Transverse colon (tissue), 4 donors: ENCODE results near the gene WWOX. TPM values are rescaled to one million over a fixed set of nuclear protein-coding genes. Genes with fewer than 3 reads are reported as not detected.

Source experiments
- DNase-seq: peaks from one replicate; pipeline ENCODE4 v3.0.0-alpha.2; 2019
- H3K27ac ChIP-seq, 4 donors: fragments of 200-600 bp; sonication (generic); 2 replicates each; pipeline ENCODE4 v1.5.1; 2016 to 2018; ENCODE audit warnings: inconsistent platforms in 4 of 4
- H3K27me3 ChIP-seq: fragments of 200-600 bp; sonication (generic); 2 replicates; pipeline ENCODE4 v1.5.1; 2017; ENCODE audit warnings: inconsistent platforms
- H3K36me3 ChIP-seq, 4 donors: fragments of 200-600 bp; sonication (generic); 2 replicates each; pipeline ENCODE4 v1.5.1; 2017 to 2019; ENCODE audit warnings: inconsistent platforms in 4 of 4
- H3K4me1 ChIP-seq, 4 donors: fragments of 200-600 bp; sonication (generic); 2 replicates each; pipeline ENCODE4 v1.5.1; 2017 to 2020; ENCODE audit warnings: inconsistent platforms in 4 of 4
- H3K4me3 ChIP-seq, 4 donors: fragments of 200-600 bp; sonication (generic); 1 replicate in 1 of 4; 2 replicates in 3 of 4; pipeline versions ENCODE4 v1.5.1 to v1.6.1; 2017 to 2019; ENCODE audit warnings: inconsistent platforms in 4 of 4
- H3K9me3 ChIP-seq, 2 donors: fragments of 200-600 bp; sonication (generic); 2 replicates each; pipeline ENCODE4 v1.5.1; 2017 to 2019; ENCODE audit warnings: inconsistent platforms in 2 of 2
- EP300 ChIP-seq: sonication (generic); formaldehyde crosslinking; IDR thresholded peaks from one replicate; pipeline ENCODE4 v1.6.1; 2017; ENCODE audit warnings: antibody characterized with exemption, low read depth
- POLR2A ChIP-seq: fragments of 450-650 bp; IDR thresholded peaks from one replicate; pipeline ENCODE4 v1.6.1; 2016; ENCODE audit warnings: antibody characterized with exemption, mild to moderate bottlenecking, moderate library complexity
- POLR2AphosphoS5 ChIP-seq, 3 donors: sonication (generic); formaldehyde crosslinking; IDR thresholded peaks; one replicate each; pipeline ENCODE4 v1.6.1; 2016; ENCODE audit warnings: antibody characterized with exemption in 3 of 3
- WGBS, 2 donors: methylation state at CpG; one replicate each; pipeline ENCODE4 v1.1.5; 2018; ENCODE audit warnings: low coverage in 1 of 2; 5-methylcytosine and 5-hydroxymethylcytosine counted together
- in situ Hi-C, 4 donors: fragments of 200-750 bp; cut with MboI; loops; one replicate each; pipeline versions ENCODE4 v1.15.0 to v1.15.1; 2017; ENCODE audit warnings: low sequenced_read_pairs in 3 of 4, low pct_ligation_motif_present in 1 of 4, low pct_unique_long_range_greater_than_20kb in 1 of 4
- intact Hi-C: fragments of 100-400 bp; cut with DNase I; formaldehyde crosslinking; loops from one replicate; pipeline ENCODE4 v1.15.1; 2023; ENCODE audit warnings: low total_unique reads
- total RNA-seq, 4 donors: library from RNA; depleted of rRNA; stranded (reverse); fragments of >200 nt; gene quantifications; one replicate each; pipeline ENCODE4 v1.1.0, GENCODE V29; 2016
- TF ChIP-seq, protein P1 (sequence below), 5 experiments: fragments of 200-600 bp in 3 of 5; fragments of 450-650 bp in 2 of 5; sonication (generic) in 3 of 5; IDR thresholded peaks; 1 replicate in 2 of 5; 2 replicates in 3 of 5; pipeline ENCODE4 v1.5.1; 2016 to 2017; ENCODE audit warnings: antibody characterized with exemption in 5 of 5, inconsistent platforms in 3 of 5, mild to moderate bottlenecking in 2 of 5, moderate library complexity in 1 of 5

WWOX gene
- total RNA-seq, 4 donors from 2014 or later, result 11.2 to 53.8 (median 24.8) TPM

DNA sequence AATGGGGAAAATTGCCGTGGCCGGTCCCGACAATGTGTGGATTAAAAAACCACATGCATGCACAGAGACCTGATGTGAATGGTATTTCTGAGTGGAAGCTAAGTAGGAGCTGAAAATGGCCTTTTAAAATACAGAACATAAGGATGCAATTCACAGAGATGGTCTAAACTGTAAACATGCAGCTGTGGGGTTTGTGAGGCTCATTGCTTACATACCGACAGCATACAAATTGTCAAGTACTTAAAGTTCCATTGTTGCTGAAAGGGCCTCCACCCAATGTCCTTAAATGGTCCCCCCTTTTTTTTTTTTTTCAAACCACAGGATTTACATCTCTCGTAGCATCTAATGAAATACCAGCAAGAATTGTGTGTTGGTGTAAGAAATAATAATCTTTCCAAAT is 977.9 kb downstream of the WWOX start:
- Histone ChIP-seq H3K4me1 (no peaks in the 10 kb centered on the region), H3K9me3 (no peaks in the 10 kb centered on the region), H3K4me3 (no peak overlapping the region), H3K36me3 (no peaks in the 10 kb centered on the region), H3K27ac (no peak overlapping the region), H3K27me3 (no peaks in the 10 kb centered on the region)
- TF ChIP-seq, protein P1, sequence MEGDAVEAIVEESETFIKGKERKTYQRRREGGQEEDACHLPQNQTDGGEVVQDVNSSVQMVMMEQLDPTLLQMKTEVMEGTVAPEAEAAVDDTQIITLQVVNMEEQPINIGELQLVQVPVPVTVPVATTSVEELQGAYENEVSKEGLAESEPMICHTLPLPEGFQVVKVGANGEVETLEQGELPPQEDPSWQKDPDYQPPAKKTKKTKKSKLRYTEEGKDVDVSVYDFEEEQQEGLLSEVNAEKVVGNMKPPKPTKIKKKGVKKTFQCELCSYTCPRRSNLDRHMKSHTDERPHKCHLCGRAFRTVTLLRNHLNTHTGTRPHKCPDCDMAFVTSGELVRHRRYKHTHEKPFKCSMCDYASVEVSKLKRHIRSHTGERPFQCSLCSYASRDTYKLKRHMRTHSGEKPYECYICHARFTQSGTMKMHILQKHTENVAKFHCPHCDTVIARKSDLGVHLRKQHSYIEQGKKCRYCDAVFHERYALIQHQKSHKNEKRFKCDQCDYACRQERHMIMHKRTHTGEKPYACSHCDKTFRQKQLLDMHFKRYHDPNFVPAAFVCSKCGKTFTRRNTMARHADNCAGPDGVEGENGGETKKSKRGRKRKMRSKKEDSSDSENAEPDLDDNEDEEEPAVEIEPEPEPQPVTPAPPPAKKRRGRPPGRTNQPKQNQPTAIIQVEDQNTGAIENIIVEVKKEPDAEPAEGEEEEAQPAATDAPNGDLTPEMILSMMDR (IDR thresholded peaks at IDR 0.05), result no peak
- TF ChIP-seq EP300, result no peak
- no peak for TF ChIP-seq POLR2AphosphoS5 (IDR thresholded peaks at IDR 0.05)
- no peak for TF ChIP-seq POLR2A
- in situ Hi-C loops (no loop called here), intact Hi-C loops (no loop called here)
- 69 to 84% methylated on average over 5 of the region's 5 CpGs for WGBS, 2 donors
- no peak for DNase-seq

DNA sequence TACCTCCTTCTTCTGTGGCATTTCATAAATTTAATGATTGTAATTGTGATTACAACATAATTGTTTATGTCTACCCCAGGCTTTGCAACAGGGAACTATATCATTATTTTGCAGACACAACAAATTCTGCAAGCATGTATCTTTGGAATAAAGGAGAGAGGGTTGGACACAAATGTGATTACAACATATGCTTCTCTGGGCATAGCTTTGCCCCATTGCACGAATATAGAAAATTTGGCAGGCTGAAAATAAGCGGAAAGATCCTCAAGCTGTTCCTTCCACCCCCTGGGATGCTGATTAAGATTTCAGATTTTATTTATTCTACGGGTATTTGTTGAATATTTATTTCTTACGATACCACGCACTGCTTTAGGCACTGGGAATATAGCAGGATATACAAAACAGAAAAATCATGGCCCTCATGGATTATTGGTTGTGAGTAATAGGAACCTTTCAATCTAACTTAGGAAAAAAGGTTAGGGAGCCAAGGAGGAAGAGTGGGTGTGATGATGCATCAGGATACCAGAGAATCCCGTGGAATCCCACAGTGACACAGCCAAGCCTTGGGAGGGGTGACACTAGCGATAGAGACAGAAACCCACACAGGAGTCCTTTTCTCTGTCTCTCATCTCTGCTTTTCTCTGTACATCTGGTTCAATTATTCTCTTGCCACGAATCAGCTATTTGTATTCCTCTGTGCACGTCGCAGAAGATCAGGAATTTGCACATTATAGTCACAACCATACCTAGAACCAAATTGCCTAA is 980.4 kb downstream of the WWOX start:
- in situ Hi-C loops, result no loop called here
- 89 to 92% methylated on average over 10 of the region's 10 CpGs for WGBS, 2 donors
- TF ChIP-seq, protein P1 (IDR thresholded peaks at IDR 0.05), result no peak
- TF ChIP-seq POLR2A (no peak), POLR2AphosphoS5 (IDR thresholded peaks at IDR 0.05) (no peak), EP300 (no peak)
- Histone ChIP-seq H3K4me3 (no peak overlapping the region), H3K27me3 (no peaks in the 10 kb centered on the region), H3K36me3 (no peaks in the 10 kb centered on the region), H3K9me3 (no peaks in the 10 kb centered on the region), H3K27ac (no peak overlapping the region), H3K4me1 (no peaks in the 10 kb centered on the region)
- DNase-seq, result no peak
- intact Hi-C loops, result no loop called here

DNA sequence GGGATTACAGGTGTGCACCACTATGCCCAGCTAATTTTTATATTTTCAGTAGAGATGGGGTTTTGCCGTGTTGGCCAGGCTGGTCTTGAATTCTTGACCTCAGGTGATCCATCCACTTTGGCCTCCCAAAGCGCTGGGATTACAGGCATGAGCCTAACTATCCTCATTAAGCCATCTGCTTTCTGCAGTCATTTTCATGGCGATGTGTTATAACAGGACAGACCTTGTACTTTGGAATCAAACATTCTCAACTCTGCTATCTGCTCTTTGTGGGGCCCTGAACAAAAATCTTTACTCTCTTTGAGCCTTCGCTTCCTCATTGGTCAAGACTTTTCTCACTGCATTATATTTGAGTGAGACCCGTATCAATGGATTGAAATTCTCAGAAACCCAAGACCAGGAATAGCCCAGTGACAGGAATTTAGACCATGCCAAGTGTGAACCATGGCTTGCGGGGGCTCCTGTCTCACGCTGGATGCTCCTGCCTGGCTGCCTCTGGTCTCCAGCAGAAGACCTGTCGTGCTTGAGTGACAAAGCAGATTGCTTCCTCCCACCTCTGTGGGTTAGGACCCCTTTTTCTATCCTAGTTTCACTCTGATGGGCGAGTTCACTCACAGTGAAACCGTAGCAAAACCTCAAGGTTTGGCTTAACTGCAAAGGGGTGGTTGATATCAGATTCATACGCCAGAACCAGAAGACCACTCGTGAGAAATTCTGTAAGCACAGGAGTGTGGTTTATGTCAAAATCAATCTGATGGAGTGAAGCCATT is 982.0 kb downstream of the WWOX start:
- H3K4me1 ChIP-seq, result no peaks in the 10 kb centered on the region
- TF ChIP-seq, protein P1 (IDR thresholded peaks at IDR 0.05), result no peak
- TF ChIP-seq POLR2AphosphoS5 (IDR thresholded peaks at IDR 0.05), result no peak
- no peak for TF ChIP-seq POLR2A
- no peak for TF ChIP-seq EP300
- no peak overlapping the region for H3K27ac ChIP-seq
- no peak overlapping the region for H3K4me3 ChIP-seq
- intact Hi-C loops (no loop called here), in situ Hi-C loops (no loop called here)
- no peaks in the 10 kb centered on the region for H3K27me3 ChIP-seq
- 72 to 74% methylated on average over 6 to 12 of the region's 12 CpGs for WGBS, 2 donors
- DNase-seq, result no peak
- H3K9me3 ChIP-seq, result no peaks in the 10 kb centered on the region
- no peaks in the 10 kb centered on the region for H3K36me3 ChIP-seq

DNA sequence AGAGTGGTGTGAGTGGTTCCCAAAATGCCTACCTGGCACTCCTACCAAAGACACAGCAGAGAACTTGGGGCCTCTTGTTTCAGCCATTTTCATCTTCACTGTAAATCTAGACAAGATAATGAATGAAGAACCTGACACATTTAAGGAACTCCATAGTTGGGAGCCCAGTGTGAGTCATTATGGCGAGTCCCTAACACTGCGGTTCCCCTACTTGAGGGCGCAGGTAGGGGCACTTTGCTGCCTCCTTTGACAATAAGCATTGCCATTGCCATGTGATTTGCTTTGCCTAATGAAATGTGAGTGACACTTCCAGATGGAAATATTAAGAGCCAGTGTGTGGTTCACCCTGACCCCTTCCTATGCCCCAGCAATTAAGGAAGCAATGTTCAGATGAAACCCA is 983.5 kb downstream of the WWOX start:
- H3K36me3 ChIP-seq, result no peaks in the 10 kb centered on the region
- DNase-seq, result no peak
- H3K27ac ChIP-seq, result no peak overlapping the region
- no peaks in the 10 kb centered on the region for H3K4me1 ChIP-seq
- no peak for TF ChIP-seq POLR2AphosphoS5 (IDR thresholded peaks at IDR 0.05)
- no peak overlapping the region for H3K4me3 ChIP-seq
- H3K9me3 ChIP-seq, result no peaks in the 10 kb centered on the region
- H3K27me3 ChIP-seq, result no peaks in the 10 kb centered on the region
- 69% methylated on average over 3 of the region's 3 CpGs; no CpG with 5 or more reads in 1 of the 2 donors for WGBS, 2 donors
- intact Hi-C loops, result no loop called here
- in situ Hi-C loops, result no loop called here
